Measurements from ENCODE around the gene CNGA1.
"Not testable (repeated sequence)": the region's sequence is repeated elsewhere in the genome, so short reads cannot be mapped to it uniquely, and the experiment has no call there.

The CNGA1 gene

GRCh38 chr4:47954677-47955076 is 61.8 kb downstream of the CNGA1 start:
- no peak for DNase-seq

GRCh38 chr4:47954245-47954644 is 62.2 kb downstream of the CNGA1 start:
- DNase-seq, result no peak

- DNase-seq, result no peak
Observed at GRCh38 chr4:47945930-47946726, 70.4 kb downstream of the CNGA1 start.

- no peak for DNase-seq
Observed at GRCh38 chr4:47942081-47942819, 74.2 kb downstream of the CNGA1 start.

GRCh38 chr4:47939456-47939855 is 77.0 kb downstream of the CNGA1 start:
- DNase-seq, result no peak

- DNase-seq, result no peak
Observed at GRCh38 chr4:47936336-47936735, 80.1 kb downstream of the CNGA1 start.

GRCh38 chr4:47933840-47934239 is 82.6 kb downstream of the CNGA1 start:
- peak in 2 of 5 experiments; percentile 17 to 56 for DNase-seq

GRCh38 chr4:47930971-47931804 is 85.3 kb downstream of the CNGA1 start:
- no peak for DNase-seq

- no peak for DNase-seq
Observed at GRCh38 chr4:47929682-47930201, 86.7 kb downstream of the CNGA1 start.

GRCh38 chr4:47926667-47927258 is 89.7 kb downstream of the CNGA1 start:
- DNase-seq, result peak in 4 of 5 experiments; percentile 13 to 69 (median 20)

- DNase-seq, result not testable (repeated sequence)
Observed at GRCh38 chr4:47923261-47923608, 93.2 kb downstream of the CNGA1 start.

- not testable (repeated sequence) for DNase-seq
Observed at GRCh38 chr4:47922436-47923260, 93.8 kb downstream of the CNGA1 start.

- not testable (repeated sequence) for DNase-seq
Observed at GRCh38 chr4:47917163-47917562, 99.3 kb downstream of the CNGA1 start.

GRCh38 chr4:47915378-47915777 is 101.1 kb downstream of the CNGA1 start:
- DNase-seq, result no peak

- DNase-seq, result no peak
Observed at GRCh38 chr4:47914926-47915237, 101.6 kb downstream of the CNGA1 start.

- peak; percentile 90 to 98 (median 93) for DNase-seq
Observed at GRCh38 chr4:47914220-47914925, 102.1 kb downstream of the CNGA1 start, which contains the start of gene NFXL1. Gene NFXL1, minus strand, starts transcription at chr4:47914583. Its CDS starts 380 bp downstream, at chr4:47914203.

GRCh38 chr4:47913861-47914219 is 102.6 kb downstream of the CNGA1 start:
- peak in 4 of 5 experiments; percentile 12 to 35 (median 18) for DNase-seq

GRCh38 chr4:47913330-47913729 is 103.2 kb downstream of the CNGA1 start:
- DNase-seq, result peak in 1 of 5 experiments; percentile 6

- no peak for DNase-seq
Observed at GRCh38 chr4:47907089-47907646, 109.3 kb downstream of the CNGA1 start.

GRCh38 chr4:47899639-47900038 is 116.8 kb downstream of the CNGA1 start:
- DNase-seq, result no peak

- DNase-seq, result peak in 1 of 5 experiments; percentile 64
Observed at GRCh38 chr4:47891928-47892327, 124.6 kb downstream of the CNGA1 start.

All from T-helper 2 cell (primary cell).